ENCODE data around the gene ADAM22. TPM values are rescaled to one million over a fixed set of nuclear protein-coding genes. Genes with fewer than 3 reads are reported as not detected.

ADAM22 gene
- total RNA-seq, 1 donor from 2014 or later, result 1.4 TPM

DNA sequence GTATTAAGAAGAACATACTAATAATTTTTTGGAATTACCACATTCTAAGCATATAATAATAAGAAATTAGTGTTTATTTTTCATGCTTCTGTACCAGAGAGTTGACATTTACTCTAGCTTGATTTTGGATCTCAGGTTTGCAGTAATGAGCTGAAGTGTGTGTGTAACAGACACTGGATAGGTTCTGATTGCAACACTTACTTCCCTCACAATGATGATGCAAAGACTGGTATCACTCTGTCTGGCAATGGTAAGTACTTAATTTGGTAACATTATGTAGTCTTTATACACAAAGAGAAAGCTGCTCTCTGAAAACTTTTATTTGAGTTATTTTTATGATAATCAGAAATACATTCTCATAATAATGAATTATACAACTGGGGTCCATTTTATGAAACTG, 231.6 kb downstream of the ADAM22 start:
- TF ChIP-seq, protein P1, sequence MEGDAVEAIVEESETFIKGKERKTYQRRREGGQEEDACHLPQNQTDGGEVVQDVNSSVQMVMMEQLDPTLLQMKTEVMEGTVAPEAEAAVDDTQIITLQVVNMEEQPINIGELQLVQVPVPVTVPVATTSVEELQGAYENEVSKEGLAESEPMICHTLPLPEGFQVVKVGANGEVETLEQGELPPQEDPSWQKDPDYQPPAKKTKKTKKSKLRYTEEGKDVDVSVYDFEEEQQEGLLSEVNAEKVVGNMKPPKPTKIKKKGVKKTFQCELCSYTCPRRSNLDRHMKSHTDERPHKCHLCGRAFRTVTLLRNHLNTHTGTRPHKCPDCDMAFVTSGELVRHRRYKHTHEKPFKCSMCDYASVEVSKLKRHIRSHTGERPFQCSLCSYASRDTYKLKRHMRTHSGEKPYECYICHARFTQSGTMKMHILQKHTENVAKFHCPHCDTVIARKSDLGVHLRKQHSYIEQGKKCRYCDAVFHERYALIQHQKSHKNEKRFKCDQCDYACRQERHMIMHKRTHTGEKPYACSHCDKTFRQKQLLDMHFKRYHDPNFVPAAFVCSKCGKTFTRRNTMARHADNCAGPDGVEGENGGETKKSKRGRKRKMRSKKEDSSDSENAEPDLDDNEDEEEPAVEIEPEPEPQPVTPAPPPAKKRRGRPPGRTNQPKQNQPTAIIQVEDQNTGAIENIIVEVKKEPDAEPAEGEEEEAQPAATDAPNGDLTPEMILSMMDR (IDR thresholded peaks at IDR 0.05; ENCODE audit: insufficient read depth, low read length, poor library complexity, severe bottlenecking), result no peak
- DNase-seq (ENCODE audit: low read depth), result no peak
- Histone ChIP-seq H3K4me3 (ENCODE audit: low read depth, low read length) (no peak overlapping the region), H3K36me3 (ENCODE audit: control insufficient read depth, insufficient read depth, low read length) (no peaks in the 10 kb centered on the region), H3K27me3 (ENCODE audit: control insufficient read depth, insufficient read depth, low read length) (no peaks in the 10 kb centered on the region)

DNA sequence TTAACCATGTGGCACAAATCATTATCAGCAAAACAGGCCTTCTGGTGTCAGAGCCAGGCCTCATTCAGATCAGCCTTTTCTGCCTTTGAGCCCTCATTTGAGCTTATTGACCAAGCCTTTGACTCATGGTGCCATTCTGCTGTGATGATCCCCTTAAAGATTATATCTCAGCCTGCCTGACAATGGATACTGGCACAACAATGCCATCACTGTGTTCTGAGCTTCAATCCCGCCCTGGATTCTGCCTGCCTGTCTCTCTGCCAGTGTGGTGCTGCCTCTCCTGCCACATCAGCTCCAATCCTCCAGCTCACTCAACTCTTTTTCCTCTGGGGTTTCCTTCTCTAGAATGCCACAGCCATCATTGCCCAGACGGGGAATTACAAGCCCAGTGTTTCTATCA, 233.2 kb downstream of the ADAM22 start:
- Histone ChIP-seq H3K36me3 (ENCODE audit: control insufficient read depth, insufficient read depth, low read length) (no peaks in the 10 kb centered on the region), H3K27me3 (ENCODE audit: control insufficient read depth, insufficient read depth, low read length) (no peaks in the 10 kb centered on the region), H3K4me3 (ENCODE audit: low read depth, low read length) (no peak overlapping the region)
- no peak for DNase-seq (ENCODE audit: low read depth)
- TF ChIP-seq, protein P1 (IDR thresholded peaks at IDR 0.05; ENCODE audit: insufficient read depth, low read length, poor library complexity, severe bottlenecking), result no peak

DNA sequence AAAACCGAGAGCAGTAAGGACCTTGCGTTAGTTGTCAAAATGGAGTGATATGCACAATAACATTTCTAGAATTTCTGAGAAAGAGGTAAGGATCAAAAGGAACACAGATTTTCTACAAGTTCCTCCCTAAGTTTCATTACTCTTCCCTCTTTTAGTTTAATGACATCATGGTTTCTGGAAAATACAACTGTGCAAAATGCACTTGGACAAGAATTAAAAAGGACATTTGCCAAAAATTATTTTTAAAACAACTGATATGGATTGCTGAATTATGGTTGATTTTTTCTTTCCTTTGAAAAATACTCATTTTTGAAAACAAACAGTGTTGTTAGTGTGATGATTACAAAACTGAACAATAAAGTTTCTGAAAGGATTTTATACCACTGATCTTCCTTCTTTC, 233.7 kb downstream of the ADAM22 start:
- Histone ChIP-seq H3K27me3 (ENCODE audit: control insufficient read depth, insufficient read depth, low read length) (no peaks in the 10 kb centered on the region), H3K4me3 (ENCODE audit: low read depth, low read length) (no peak overlapping the region), H3K36me3 (ENCODE audit: control insufficient read depth, insufficient read depth, low read length) (no peaks in the 10 kb centered on the region)
- TF ChIP-seq, protein P1 (IDR thresholded peaks at IDR 0.05; ENCODE audit: insufficient read depth, low read length, poor library complexity, severe bottlenecking), result no peak
- no peak for DNase-seq (ENCODE audit: low read depth)

DNA sequence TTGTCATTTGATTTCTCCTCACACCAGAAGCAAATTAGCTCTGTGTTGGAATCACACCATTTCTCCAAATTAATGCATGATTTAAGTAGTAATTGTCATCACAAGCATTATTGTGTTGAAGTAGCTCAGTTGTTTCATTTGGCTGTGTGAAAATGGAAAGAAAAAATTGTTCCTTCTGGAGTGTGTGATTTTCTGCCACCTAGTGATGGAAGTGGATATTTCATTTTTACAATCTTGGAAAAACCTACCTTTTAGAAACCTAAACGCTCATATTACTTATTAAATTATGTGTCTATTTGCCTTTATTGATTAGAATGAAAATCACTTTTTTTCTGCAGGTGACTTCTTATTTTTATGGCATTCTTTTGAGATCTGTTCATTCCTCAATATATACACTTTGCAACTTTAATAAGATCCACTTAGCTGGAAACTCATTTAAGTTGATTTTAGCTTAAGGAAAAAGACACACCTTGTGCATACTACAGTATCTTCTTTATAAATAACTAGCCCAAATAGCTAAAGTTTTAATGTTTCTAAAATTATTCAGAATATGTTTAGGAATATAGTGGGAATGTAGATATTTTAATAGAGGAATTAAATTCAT, 235.8 kb downstream of the ADAM22 start:
- Histone ChIP-seq H3K4me3 (ENCODE audit: low read depth, low read length) (no peak overlapping the region), H3K36me3 (ENCODE audit: control insufficient read depth, insufficient read depth, low read length) (no peaks in the 10 kb centered on the region), H3K27me3 (ENCODE audit: control insufficient read depth, insufficient read depth, low read length) (no peaks in the 10 kb centered on the region)
- peak; percentile 7 for DNase-seq (ENCODE audit: low read depth)
- TF ChIP-seq, protein P1 (IDR thresholded peaks at IDR 0.05; ENCODE audit: insufficient read depth, low read length, poor library complexity, severe bottlenecking), result peak; percentile 49

DNA sequence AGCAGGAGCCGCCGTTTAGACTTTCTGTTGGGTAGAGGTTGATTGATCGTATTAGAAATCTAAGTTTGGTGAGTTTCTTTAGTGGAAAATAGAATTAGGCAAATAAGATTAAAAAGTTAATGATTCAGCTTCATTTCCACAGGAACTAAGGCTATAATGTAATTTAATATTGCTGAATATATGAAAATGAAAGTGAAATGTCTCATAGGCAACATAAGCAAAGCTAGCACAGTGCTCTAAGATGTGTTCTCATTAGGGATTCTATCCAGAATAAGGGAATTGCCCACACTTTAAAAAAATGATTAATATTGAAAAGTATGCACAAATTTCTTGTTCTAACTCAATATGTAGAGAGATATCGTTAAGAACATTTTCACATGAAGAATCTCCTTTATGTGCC, 238.8 kb downstream of the ADAM22 start:
- Histone ChIP-seq H3K27me3 (ENCODE audit: control insufficient read depth, insufficient read depth, low read length) (no peaks in the 10 kb centered on the region), H3K36me3 (ENCODE audit: control insufficient read depth, insufficient read depth, low read length) (no peaks in the 10 kb centered on the region), H3K4me3 (ENCODE audit: low read depth, low read length) (no peak overlapping the region)
- DNase-seq (ENCODE audit: low read depth), result no peak
- TF ChIP-seq, protein P1 (IDR thresholded peaks at IDR 0.05; ENCODE audit: insufficient read depth, low read length, poor library complexity, severe bottlenecking), result no peak

DNA sequence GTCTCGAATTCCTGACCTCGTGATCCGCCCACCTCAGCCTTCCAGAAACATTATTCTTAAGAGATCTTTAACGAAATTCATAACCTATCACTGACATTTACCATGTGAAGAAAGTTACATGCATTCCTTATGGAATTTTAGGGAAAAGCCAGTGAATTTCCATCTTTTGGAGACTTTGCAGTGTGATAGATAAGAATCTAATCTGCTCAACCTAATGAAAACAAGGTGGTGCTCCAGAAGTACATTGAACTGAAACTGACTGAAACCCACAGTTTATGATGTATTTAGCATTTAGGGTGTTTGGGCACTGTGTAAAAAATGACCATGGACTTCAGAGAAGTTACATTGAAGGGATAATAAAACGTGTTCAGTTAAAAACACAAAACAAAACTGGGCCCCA, 242.1 kb downstream of the ADAM22 start:
- DNase-seq (ENCODE audit: low read depth), result no peak
- Histone ChIP-seq H3K4me3 (ENCODE audit: low read depth, low read length) (no peak overlapping the region), H3K36me3 (ENCODE audit: control insufficient read depth, insufficient read depth, low read length) (no peaks in the 10 kb centered on the region), H3K27me3 (ENCODE audit: control insufficient read depth, insufficient read depth, low read length) (no peaks in the 10 kb centered on the region)
- TF ChIP-seq, protein P1 (IDR thresholded peaks at IDR 0.05; ENCODE audit: insufficient read depth, low read length, poor library complexity, severe bottlenecking), result no peak

Measured in kidney epithelial cell (primary cell).